ENCODE data around the gene KLRC2.
"Not testable (repeated sequence)": the region's sequence is repeated elsewhere in the genome, so short reads cannot be mapped to it uniquely, and the experiment has no call there.

The KLRC2 gene

DNA sequence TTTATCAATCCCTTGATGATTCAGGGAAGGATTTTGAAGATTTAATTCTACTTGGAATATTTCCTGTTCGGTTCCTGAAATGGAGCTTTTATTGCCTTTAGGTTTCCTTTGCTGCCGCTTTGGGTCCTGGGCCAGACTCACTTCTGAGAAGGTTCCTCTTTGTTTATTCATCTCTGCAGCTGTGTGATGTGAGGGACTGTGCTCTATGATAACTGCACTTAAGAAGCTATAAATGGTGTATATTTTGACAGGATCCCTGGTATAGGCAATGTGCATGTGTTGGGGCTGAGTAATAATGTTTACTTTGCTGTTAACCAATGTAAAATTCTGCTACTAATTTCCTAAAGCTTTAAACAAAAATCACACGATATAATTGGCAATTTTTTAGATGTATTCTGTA is at the start of gene KLRC2:
KLRC2 (minus strand) TSS at position 195 of the 400 bp plus-strand sequence; CDS start at position 171, 24 bp downstream.
- DNase-seq (ENCODE audit: low spot score) = peak; percentile 36

DNA sequence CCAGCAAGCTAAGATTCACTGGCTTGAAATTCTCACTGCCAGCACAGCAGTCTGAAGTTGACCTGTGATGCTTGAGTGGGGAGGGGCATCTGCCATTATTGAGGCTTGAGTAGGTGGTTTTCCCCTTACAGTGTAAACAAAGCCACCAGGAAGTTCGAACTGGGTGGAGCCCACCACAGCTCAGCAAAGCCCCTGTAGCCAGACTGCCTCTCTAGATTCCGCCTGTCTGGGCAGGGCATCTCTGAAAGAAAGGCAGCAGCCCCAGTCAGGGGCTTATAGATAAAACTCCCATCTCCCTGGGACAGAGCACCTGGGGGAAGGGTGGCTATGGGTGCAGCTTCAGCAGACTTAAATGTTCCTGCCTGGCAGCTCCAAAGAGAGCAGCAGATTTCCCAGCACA is 46.1 kb upstream of the KLRC2 start:
- not testable (repeated sequence) for DNase-seq (ENCODE audit: low spot score)

DNA sequence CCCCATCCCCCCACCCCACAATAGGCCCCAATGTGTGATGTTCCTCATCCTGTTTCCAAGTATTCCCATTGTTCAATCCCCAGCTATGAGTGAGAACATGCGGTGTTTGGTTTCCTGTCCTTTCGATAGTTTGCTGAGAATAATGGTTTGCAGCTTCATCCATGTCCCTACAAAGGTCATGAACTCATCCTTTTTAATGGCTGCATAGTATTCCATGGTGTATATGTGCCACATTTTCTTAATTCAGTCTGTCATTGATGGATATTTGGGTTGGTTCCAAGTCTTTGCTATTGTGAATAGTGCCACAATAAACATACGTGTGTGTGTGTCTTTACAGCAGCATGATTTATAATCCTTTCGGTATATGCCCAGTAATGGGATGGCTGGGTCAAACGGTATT is 37.0 kb upstream of the KLRC2 start:
- DNase-seq (ENCODE audit: low spot score) = not testable (repeated sequence)

DNA sequence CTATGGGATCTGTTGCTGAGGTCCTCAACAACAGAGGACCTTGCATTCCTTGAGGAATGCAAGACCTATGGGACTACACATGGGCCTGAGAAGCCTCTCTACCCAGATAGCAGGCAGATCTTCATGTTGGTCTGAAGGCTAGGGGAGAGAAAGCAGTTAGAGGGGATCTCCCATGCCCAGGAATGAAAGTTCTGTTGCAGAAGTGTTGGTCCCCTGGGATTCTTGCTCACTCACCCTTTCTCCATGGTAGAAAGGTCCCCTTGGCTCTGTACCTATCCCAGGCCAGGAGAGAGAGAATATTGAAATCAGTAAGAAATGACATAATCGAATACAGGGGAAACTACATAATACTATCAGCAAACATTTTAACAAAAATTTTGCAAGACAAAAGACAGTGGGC is 33.9 kb upstream of the KLRC2 start:
- DNase-seq (ENCODE audit: low spot score) = no peak

DNA sequence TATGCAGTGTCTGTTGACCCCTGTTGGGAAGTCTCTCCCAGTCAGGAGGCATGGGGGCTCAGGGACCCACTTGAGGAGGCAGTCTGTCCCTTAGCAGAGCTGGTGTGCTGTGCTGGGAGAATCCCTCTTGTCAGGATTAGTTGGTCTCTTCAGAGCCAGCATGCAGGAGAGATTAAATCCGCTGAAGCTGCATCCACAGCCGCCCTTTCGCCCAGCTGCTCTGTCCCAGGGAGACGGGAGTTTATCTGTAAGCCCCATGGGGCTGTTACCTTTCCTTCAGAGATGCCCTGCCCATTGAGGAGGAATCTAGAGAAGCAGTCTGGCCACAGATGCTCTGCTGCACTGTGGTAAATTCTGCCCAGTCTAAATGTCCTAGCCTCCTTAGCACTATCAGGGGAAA is 30.5 kb upstream of the KLRC2 start:
- no peak for DNase-seq (ENCODE audit: low spot score)

DNA sequence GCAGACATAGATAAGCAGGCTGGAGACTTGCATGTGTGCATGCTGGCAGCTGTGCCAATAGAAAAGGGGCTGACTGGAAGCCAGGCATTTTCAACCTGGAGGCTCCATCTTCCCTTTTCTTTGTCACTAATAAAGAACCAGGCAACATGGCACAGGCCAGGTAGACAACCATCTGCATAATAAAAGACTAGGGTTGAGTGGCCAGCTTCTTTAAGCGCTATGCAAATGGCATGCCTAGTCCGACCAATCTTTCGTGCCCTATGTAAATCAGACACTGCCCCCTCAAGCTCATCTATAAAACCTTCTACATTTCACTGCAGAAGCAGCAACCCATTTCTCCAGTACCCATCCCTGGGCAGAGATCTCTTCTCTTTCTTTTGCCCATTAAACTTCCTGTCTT is 21.9 kb upstream of the KLRC2 start:
- no peak for DNase-seq (ENCODE audit: low spot score)

DNA sequence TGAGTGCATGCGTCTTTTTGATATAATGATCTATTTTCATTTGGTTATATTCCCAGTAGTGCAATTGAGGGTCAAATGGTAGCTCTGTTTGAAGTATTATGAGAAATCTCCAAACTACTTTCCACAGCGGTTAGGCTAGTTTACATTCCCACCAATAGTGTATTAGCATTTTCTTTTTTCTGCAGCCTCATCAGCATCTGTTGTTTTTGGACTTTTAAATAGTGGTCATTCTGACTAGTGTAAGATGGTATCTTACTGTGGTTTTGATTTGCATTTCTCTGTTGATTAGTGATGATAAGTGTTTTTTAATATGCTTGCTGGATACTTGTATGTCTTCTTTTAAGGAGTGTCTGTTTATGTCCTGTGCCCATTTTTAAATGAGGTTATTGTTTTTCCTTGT is 21.0 kb upstream of the KLRC2 start:
- no peak for DNase-seq (ENCODE audit: low spot score)

DNA sequence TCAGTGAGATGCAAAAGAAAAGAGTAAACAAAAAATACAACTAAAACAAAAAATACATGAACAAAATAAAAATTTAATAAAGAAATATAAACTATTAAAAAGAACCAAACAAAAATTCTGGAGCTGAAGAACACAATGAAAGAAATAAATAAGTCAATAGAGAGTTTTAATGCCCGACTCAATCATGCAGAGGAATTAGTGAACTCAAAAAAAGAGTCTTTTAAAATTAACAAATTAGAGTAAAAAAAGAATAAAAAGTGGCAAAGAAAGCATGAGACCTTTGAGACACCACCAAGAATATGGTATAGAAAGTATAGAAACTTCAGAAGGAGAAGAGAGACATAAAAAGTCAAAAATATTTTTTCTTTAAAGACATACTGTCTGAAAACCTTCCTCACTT is 20.0 kb upstream of the KLRC2 start:
- no peak for DNase-seq (ENCODE audit: low spot score)

DNA sequence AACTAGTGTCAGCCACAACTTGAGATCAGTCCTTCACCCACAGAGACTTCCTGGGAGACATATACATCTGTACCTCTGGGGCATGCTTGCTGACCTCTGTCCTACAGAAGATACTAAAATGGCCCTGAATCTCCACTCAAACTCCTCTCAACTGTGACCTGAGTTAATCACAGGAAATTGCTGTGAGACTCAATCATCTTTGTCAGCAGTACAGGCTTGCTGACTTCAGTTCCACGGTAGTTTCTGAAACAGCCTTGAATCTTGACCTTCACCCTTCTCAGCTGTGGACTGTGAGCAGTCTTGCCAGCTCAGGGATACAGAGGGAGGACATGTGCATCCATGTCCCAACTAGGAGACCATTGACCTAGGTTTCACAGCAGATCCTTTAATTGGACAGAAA is 18.7 kb upstream of the KLRC2 start:
- DNase-seq (ENCODE audit: low spot score) = no peak

DNA sequence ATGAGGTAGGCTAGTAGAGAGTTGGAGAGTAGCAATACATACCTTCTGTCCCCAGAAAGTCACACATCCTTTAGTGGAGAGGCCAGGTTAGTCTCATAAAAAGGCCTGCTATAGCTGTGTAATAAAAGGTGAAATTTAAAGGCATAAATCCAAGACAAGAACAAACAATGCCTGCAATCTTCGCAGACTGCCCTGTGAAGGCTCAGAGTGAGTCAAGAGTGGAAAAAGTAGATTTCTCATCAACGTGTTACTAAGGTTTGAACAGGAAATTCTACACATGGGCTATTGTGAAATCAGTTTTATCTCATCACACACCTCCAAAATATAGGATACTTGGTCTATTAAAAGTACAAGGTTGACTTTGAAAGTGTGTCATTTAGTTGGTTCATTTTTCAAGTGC is 17.3 kb upstream of the KLRC2 start, which contains the start of gene KLRC1:
KLRC1 (minus strand) TSS at position 222 of the 400 bp plus-strand sequence. CDS start 2,221 bp downstream, outside the sequence.
- DNase-seq (ENCODE audit: low spot score) = no peak

DNA sequence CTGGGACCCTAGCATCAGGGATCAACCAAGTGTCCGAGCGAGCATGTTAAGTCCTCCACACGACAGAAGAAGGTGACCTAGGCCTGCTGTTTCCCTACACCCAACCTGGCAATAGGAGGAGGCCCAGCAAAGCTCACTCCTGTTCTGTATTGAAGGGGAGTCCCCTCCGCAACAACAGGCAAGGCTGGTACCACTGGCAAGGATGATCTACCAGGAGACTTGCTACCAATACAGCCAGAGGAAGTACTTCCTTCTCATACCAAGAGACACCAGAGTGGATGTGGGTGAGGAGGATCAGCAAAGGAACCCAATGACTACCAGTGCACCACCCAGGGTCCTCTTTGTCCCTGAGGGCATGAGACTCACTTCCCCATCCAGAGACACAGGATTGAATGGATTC is 12.4 kb upstream of the KLRC2 start:
- DNase-seq (ENCODE audit: low spot score) = no peak

DNA sequence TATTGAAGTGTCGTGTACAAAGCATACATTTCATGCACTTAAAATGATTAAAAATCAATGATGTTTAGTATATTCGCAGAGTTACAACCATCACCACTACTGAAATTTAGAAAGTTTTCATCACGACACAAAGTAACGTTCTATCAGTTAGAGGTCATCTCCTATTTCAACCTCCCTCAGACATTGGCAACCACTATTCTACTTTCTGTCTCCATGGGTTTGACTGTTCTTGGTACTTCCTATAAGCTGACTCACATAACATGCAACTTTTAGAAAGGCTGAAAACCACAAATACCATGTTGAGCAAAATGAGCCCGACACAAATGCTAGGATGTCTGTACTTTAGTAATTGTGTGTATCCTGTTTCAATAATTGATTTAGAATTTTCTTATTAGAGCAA is 10.2 kb upstream of the KLRC2 start:
- DNase-seq (ENCODE audit: low spot score) = not testable (repeated sequence)

DNA sequence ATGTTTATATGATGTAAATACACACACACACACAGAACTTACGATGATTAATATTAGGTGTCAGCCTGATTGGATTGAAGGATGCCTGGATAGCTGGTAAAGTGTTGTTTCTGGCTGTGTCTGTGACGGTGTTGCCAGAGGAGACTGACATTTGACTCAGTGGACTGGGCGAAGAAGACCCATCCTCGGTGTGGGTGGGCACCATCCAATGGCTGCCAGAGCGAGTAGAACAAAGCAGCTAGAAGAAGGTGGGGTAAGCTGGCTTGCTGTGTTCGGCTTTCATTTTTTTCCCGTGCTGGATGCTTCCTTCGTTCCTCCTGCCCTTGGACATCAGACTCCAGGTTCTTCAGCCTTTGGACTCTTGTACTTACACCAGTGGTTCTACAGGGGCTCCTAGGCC is 5.3 kb upstream of the KLRC2 start:
- DNase-seq (ENCODE audit: low spot score) = not testable (repeated sequence)

DNA sequence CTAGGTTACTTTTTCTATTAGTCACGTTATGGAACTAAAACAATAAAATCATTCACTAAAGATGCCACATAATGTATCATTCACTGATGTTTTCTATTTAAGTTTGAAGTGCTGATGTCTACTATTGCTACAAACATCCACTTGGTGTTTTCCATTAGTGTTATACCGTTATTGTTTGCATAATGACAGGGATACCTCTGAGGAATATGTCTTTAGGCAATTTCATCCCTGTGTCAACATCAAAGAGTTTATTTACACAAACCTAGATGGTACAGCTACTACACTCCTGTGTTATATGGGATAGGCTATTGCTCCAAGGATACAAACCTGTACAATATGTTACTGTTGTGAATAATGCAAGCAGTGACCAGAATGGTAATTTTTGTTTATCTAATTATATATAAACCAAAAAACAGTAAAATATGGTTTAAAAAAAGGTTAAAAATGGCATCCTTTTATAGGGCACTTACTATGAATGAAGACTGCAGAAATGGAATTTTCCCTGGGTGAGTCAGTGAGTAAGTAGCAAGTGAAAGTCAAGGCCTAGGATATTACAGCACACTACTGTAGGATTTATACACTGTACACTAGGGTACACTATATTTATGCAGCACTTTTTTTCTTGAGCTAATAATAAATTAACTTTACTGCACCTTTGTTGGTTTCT is 3.9 kb upstream of the KLRC2 start:
- DNase-seq (ENCODE audit: low spot score) = not testable (repeated sequence)

DNA sequence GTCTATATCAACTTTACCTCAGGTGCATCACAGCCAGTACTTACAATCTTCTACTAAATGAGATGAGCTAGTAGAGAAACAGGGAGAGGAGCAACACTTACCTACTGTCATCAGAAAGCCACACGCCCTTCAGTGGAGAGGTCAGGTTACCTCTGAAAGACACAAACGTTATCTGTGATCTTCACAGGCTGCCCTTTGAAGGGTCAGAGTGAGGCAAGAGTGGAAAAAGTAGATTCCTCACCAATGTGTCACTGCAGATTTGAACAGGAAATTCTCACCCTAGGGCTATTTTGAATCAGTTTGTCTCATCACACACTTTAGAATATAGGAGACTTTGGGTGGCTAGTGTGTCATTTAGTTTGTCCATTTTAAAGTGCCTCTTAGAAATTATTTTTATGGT is 1.8 kb upstream of the KLRC2 start:
- not testable (repeated sequence) for DNase-seq (ENCODE audit: low spot score)

DNA sequence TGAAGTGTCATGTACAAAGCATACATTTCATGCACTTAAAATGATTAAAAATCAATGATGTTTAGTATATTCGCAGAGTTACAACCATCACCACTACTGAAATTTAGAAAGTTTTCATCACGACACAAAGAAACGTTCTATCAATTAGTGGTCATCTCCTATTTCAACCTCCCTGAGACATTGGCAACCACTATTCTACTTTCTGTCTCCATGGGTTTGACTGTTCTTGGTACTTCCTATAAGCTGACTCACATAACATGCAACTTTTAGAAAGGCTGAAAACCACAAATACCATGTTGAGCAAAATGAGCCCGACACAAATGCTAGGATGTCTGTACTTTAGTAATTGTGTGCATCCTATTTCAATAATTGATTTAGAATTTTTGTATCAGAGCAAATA is 5.2 kb downstream of the KLRC2 start:
- not testable (repeated sequence) for DNase-seq (ENCODE audit: low spot score)

DNA sequence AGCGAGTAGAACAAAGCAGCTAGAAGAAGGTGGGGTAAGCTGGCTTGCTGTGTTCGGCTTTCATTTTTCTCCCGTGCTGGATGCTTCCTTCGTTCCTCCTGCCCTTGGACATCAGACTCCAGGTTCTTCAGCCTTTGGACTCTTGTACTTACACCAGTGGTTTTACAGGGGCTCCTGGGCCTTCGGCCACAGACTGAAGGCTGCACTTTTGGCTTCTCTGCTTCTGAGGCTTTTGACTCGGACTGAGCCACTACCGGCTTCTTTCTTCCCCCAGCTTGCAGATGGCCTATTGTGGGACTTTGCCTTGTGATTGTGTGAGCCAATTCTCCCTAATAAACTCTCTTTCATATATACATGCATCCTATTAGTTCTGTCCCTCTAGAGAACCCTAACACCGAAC is 9.9 kb downstream of the KLRC2 start:
- peak; percentile 48 for DNase-seq (ENCODE audit: low spot score)

DNA sequence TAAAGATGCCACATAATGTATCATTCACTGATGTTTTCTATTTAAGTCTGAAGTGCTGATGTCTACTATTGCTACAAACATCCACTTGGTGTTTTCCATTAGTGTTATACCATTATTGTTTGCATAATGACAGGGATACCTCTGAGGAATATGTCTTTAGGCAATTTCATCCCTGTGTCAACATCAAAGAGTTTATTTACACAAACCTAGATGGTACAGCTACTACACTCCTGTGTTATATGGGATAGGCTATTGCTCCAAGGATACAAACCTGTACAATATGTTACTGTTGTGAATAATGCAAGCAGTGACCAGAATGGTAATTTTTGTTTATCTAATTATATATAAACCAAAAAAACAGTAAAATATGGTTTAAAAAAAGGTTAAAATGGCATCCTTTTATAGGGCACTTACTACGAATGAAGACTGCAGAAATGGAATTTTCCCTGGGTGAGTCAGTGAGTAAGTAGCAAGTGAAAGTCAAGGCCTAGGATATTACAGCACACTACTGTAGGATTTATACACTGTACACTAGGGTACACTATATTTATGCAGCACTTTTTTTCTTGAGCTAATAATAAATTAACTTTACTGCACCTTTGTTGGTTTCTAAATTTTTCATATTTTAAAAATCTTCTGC is 11.4 kb downstream of the KLRC2 start:
- not testable (repeated sequence) for DNase-seq (ENCODE audit: low spot score)

DNA sequence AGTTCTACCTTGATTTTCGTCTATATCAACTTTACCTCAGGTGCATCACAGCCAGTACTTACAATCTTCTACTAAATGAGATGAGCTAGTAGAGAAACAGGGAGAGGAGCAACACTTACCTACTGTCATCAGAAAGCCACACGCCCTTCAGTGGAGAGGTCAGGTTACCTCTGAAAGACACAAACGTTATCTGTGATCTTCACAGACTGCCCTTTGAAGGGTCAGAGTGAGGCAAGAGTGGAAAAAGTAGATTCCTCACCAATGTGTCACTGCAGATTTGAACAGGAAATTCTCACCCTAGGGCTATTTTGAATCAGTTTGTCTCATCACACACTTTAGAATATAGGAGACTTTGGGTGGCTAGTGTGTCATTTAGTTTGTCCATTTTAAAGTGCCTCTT is 13.7 kb downstream of the KLRC2 start:
- DNase-seq (ENCODE audit: low spot score) = not testable (repeated sequence)

DNA sequence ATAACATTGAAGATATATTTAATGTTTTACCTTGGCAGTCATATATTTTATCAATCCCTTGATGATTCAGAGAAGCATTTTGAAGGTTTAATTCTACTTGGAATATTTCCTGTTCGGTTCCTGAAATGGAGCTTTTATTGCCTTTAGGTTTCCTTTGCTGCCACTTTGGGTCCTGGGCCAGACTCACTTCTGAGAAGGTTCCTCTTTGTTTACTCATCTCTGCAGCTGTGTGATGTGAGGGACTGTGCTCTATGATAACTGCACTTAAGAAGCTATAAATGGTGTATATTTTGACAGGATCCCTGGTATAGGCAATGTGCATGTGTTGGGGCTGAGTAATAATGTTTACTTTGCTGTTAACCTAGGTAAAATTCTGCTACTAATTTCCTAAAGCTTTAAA is 15.5 kb downstream of the KLRC2 start, which contains the start of gene KLRC3:
KLRC3 (minus strand) TSS at position 262 of the 400 bp plus-strand sequence; CDS start at position 217, 45 bp downstream.
- not testable (repeated sequence) for DNase-seq (ENCODE audit: low spot score)

DNA sequence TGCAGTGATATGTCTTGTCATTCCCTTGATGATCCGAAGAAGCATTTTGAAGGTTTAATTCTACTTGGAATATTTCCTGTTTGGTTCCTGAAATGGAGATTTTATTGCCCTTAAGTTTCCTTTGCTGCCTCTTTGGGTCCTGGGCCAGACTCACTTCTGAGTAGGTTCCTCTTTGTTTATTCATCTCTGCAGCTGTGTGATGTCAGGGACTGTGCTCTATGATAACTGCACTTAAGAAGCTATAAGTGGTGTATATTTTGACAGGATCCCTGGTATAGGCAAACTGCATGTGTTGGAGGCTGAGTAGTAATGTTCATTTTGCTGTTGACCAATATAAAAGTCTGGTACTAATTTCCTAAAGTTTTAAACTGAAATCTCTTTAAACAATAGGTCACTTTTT is 26.4 kb downstream of the KLRC2 start, which contains the start of gene KLRC4:
KLRC4 (minus strand) TSS at position 366 of the 400 bp plus-strand sequence; CDS start at position 184, 182 bp downstream.
- no peak for DNase-seq (ENCODE audit: low spot score)

DNA sequence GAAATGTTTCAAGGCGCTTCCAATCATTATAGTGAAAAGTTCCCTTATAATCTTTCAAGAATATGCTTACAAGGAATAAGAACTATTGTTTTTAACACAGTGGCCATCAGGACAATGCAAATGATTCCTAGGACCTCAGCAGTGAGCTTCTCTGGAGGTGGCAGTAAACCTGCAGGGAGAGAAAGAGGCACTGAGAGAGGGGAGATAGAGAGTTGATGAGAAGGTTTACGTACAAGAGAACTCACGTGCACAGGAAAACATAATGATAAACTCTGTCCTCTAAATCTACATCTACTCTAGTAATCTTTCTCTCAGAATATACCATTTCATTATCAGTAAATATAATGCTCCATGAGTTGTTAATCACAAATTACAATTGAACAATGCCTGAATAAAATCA is 27.0 kb downstream of the KLRC2 start:
- DNase-seq (ENCODE audit: low spot score) = no peak

DNA sequence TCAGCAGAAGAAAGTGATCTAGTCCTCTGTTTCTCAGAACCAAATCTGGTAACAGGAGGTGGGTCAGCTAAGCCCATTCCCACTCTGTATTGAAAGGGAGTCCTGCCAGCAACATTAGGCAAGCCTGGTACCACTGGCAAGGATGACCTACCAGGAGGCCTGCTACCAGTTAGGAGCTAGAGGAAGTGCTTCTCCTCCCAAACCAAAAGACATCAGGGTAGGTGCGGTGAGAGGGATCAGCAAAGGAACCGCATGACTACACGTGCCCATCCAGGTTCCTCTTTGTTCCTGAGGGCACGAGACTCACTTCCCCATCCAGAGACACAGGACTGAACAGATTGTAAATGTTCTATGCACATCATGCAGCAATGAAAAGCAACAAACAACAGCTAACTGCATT is 29.1 kb downstream of the KLRC2 start:
- DNase-seq (ENCODE audit: low spot score) = no peak
